OCI-LY3 (cell line): ENCODE results near the gene IPPK.

Experiments
- EZH2phosphoT487 ChIP-seq: fragments of 200-600 bp; shearing (Covaris generic); IDR thresholded peaks from 2 replicates; pipeline ENCODE4 v1.6.1; 2018; ENCODE audit warnings: antibody characterized with exemption, mixed run types, low read depth
- TF ChIP-seq, protein P1 (sequence below): fragments of 200-600, 300-600 bp; sonication (generic); IDR thresholded peaks from 2 replicates; pipeline ENCODE4 v1.5.1; 2014; ENCODE audit warnings: antibody characterized with exemption, low read length, low read depth

DNA sequence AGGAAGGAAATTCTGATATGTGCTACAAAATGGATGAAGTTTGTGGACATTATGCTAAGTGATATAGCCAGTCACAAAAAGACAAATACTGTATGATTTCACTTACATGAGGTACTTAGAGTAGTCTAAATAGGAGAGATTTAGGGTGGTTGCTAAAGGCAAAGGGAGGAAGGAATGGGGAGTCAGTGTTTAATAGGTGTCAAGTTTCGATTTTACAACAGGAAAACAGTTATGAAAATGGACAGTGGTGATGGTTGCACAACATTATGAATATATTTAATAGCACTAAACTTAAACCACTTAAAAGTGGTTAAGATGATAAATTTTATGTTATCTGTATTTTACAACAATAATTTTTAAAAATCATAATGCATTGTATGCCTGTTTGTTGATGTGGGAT is 93.8 kb downstream of the IPPK start:
- TF ChIP-seq, protein P1, sequence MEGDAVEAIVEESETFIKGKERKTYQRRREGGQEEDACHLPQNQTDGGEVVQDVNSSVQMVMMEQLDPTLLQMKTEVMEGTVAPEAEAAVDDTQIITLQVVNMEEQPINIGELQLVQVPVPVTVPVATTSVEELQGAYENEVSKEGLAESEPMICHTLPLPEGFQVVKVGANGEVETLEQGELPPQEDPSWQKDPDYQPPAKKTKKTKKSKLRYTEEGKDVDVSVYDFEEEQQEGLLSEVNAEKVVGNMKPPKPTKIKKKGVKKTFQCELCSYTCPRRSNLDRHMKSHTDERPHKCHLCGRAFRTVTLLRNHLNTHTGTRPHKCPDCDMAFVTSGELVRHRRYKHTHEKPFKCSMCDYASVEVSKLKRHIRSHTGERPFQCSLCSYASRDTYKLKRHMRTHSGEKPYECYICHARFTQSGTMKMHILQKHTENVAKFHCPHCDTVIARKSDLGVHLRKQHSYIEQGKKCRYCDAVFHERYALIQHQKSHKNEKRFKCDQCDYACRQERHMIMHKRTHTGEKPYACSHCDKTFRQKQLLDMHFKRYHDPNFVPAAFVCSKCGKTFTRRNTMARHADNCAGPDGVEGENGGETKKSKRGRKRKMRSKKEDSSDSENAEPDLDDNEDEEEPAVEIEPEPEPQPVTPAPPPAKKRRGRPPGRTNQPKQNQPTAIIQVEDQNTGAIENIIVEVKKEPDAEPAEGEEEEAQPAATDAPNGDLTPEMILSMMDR: no peak
- TF ChIP-seq EZH2phosphoT487: no peak
